Skin epidermis (tissue), 12 donors: ENCODE data around the gene OTOP2.

ENCODE experiments used
- H3K27ac ChIP-seq, 21 experiments: fragments of 200-600 bp; sonication (generic) in 11 of 21; one replicate each; pipeline ENCODE4 v1.5.0; 2020; ENCODE audit warnings: mild to moderate bottlenecking in 3 of 21, inconsistent platforms in 2 of 21, moderate library complexity in 2 of 21
- H3K4me3 ChIP-seq, 7 experiments: fragments of 200-600 bp; sonication (generic) in 2 of 7; one replicate each; pipeline ENCODE4 v1.5.0; 2020; ENCODE audit warnings: inconsistent platforms in 2 of 7, mild to moderate bottlenecking in 2 of 7, moderate library complexity in 1 of 7

Gene OTOP2

DNA sequence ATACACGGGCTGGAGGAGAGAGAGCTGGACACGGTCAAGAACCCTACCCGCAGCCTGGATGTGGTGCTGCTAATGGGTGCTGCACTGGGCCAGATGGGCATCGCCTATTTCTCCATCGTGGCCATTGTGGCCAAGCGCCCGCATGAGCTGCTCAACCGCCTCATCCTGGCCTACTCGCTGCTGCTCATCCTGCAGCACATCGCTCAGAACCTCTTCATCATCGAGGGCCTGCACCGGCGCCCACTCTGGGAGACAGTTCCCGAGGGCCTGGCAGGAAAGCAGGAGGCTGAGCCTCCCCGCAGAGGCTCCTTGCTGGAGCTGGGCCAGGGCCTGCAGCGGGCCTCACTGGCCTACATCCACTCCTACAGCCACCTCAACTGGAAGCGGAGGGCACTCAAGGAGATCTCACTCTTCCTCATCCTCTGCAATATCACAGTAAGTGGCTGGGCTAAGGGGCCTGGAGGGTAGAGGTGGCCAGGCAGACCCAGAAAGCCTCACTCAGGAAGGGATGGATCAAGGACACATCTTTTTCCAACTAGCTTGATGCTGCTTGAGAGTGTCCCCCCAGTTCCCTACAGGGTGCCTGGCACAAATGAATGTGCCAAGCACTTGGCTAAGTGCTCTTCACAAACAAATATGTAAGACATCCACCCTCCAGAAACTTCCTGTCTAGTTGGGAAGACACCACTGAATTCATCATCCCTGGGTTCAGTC, 23.1 kb downstream of the OTOP2 start:
- Histone ChIP-seq H3K4me3 (no peak overlapping the region), H3K27ac (no peak overlapping the region)

DNA sequence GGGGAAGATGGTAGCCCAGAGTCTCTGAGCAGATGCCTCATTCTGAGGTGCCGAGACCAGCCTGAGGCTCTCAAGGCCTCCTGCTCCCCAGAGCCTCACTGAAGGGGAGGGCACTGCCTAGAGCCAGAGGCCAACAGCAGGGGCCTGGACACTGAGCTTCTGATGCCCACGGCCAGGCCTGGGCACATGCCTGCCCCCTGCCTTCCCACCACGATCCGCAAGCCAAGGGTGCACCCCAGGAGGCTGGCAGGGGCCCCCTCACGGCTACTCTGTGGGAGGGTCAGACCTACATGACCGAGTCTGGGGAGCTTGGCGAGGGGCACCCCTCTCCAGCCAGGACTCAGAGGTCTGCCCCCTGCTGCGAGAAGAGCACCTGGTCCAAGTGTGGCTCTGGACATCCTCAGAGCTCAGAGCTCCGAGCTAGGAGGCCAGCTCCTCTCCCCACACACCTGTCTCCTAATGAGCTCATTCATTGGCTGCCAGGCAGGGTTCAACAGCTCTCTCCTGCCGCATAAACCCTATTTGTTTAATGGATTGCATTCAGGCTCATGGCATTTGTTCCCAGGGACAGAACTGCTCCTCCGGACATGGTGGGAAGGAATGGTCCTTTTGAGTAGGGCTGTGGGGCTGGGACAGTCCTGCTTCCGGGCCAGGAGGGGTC, 25.5 kb downstream of the OTOP2 start:
- Histone ChIP-seq H3K27ac (no peak overlapping the region), H3K4me3 (no peak overlapping the region)

GRCh38 chr17:74950207-74950606, 26.1 kb downstream of the OTOP2 start:
- Histone ChIP-seq H3K27ac (no peak overlapping the region), H3K4me3 (no peak overlapping the region)

DNA sequence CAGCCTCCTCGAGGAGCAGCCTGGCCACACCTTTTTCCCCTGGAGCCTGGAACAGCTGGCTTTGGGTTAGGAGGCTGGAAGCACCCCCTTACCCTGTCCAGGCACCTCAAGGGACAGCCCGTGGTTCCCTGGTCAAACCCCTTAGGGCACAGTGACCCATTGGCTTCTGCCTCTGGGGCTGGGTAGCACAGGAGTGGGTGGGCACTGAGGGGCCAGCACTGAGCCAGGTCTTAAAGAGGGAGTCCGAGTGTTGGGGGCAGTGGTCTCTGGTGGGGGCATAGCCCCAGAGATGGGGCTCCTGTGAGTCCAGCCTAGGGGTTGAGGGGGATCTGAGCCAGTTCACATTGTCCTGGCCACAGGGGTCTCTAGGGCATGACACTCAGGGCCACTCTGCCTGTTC, 27.0 kb downstream of the OTOP2 start:
- H3K4me3 ChIP-seq: no peak overlapping the region
- H3K27ac ChIP-seq: no peak overlapping the region

GRCh38 chr17:74951680-74952421, 27.8 kb downstream of the OTOP2 start:
- Histone ChIP-seq H3K27ac (no peak overlapping the region), H3K4me3 (no peak overlapping the region)

DNA sequence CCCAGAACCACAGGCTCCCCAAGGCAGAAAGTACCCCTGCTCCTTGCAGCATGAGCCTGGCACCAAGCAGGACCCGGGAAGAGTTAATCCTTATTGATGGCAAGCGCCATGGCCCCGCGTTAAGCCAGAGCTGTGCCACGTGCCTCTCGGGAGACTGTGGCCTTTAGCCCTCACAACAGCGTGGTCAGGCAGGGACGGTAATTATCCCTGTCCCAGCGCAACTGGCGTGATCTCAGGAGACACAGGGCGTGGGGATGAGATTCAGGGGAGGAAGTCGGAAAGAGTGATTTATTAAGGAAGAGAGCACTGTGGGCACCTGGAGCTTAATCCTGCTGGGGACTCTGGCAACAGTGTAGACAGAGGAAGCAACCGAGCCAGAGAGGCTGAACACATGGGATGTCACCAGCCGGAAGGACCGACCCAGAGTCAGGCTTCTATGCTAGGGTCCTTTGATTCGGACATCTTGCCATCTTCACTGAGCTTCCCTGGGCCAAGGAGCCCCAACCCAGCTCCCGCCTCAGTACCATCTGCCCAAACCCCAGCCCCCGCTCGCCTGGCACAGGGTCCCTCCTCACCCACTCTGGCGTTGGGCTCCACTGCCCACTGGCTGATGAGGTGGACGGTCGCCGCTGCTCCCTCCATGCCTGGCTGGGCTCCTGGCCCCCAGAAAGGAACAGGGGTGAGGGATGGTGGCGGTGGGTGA, 28.5 kb downstream of the OTOP2 start:
- no peak overlapping the region for H3K4me3 ChIP-seq

GRCh38 chr17:74953134-74953687, 29.1 kb downstream of the OTOP2 start:
- Histone ChIP-seq H3K27ac (no peak overlapping the region), H3K4me3 (no peak overlapping the region)

More for the DNA sequence above, 28.5 kb downstream of the OTOP2 start:
- H3K27ac ChIP-seq: no peak overlapping the region

- no peak overlapping the region for H3K27ac ChIP-seq
- no peak overlapping the region for H3K4me3 ChIP-seq
Observed at GRCh38 chr17:74954115-74954514, 30.0 kb downstream of the OTOP2 start.

GRCh38 chr17:74954665-74955421, 30.8 kb downstream of the OTOP2 start:
- no peak overlapping the region for H3K27ac ChIP-seq

DNA sequence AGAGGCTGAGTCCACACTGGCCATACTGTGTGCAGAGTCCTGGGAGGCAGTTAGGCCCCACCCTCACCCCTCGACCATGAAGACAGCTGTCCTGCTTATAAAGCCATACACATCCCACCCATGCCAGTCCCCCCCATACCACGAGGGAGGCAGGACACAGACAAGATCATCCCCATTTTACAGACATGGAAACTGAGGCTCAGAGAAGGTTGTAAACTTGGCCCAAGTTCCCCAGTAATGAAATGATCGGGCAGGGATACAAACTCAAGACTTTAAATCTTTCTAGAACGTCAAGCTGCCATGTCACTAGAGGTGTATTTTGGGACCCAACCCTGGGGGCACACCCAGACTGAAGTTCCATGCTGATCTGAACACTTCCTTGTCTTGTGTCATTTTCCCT, 32.0 kb downstream of the OTOP2 start:
- H3K4me3 ChIP-seq: no peak overlapping the region
- no peak overlapping the region for H3K27ac ChIP-seq

More at GRCh38 chr17:74954665-74955421, 30.8 kb downstream of the OTOP2 start:
- no peak overlapping the region for H3K4me3 ChIP-seq

GRCh38 chr17:74957935-74958740, 34.1 kb downstream of the OTOP2 start:
- Histone ChIP-seq H3K27ac (no peak overlapping the region), H3K4me3 (no peak overlapping the region)

- Histone ChIP-seq H3K27ac (no peak overlapping the region), H3K4me3 (no peak overlapping the region)
Observed at GRCh38 chr17:74959826-74960515, 35.9 kb downstream of the OTOP2 start.

GRCh38 chr17:74960570-74961342, 36.7 kb downstream of the OTOP2 start:
- no peak overlapping the region for H3K4me3 ChIP-seq
- H3K27ac ChIP-seq: no peak overlapping the region

DNA sequence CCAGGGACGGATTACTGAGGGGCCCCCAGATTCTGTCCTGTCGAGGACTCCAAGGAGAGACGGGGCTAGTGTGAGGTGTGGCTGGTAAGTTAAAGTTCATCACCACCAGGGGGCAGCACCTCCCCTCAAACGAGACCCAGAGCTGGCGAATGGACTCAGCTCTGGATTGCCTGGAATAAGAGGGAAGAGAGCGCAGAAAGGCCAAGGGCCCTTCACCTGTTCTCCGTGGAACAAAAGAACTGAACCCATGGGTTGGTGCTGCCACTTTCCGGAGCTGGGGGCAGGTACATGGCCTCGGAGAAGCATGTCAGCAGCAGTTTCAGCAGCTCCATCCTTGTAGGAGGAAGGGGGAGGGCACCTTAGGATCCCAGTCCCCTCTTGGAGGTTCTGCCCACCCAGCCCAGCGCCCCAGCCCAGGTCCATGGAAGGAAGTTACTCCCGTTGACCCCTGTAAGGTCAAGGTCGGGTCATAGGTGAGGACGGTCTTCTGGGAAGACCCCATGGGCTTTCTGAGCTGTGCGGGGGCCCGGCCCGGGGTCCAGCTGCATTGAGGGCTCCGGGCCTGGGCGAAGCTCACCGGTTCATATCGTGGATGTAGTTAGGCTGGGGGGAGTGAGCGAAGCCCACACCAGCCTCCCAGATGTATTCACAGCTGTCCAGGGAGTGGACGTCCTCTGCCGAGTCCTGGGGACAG, 37.7 kb downstream of the OTOP2 start:
- Histone ChIP-seq H3K27ac (no peak overlapping the region), H3K4me3 (no peak overlapping the region)

DNA sequence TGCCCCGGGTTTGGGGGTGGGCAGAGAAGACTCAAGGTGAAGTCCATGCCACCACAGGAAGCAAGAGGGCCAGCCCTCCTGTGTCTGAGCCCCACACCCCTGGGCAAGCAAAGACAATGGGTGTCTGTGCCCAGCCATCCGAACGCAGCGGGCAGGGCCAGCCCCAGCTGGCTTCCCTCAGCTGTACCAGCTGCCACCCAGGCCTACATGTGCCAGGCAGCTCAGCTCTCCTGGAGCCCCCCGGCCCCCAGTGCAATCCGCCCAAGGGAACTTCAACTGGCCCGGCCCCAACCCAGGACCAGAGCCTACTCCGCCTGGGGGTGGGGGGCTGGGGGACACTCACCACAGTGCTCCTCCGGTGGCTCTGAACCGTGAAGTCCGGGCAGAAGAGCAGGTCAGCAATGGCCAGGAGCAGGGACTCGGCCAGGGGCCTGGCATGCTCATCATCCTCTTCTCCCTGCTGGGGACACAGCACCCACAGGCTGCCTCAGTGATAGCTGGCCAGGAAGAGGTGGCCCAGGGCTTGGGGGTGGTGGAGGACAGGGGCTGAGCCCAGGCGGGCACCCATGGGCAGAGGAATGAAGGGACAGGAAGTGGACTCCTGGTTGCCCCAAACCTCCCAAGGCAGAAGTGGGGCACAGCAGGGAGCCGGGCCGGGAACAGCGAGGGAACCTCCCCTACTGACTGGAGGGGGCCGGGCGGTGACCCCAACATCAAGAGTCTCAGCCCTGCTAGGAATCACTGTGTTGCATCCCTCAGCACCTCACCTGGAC, 38.7 kb downstream of the OTOP2 start:
- Histone ChIP-seq H3K4me3 (no peak overlapping the region), H3K27ac (no peak overlapping the region)

- Histone ChIP-seq H3K4me3 (no peak overlapping the region), H3K27ac (no peak overlapping the region)
Observed at GRCh38 chr17:74963656-74964055, 39.6 kb downstream of the OTOP2 start.
